OCI-LY3 (cell line): ENCODE data around the gene PITRM1.

Experiments
- EZH2phosphoT487 ChIP-seq: fragments of 200-600 bp; shearing (Covaris generic); IDR thresholded peaks from 2 replicates; pipeline ENCODE4 v1.6.1; 2018; ENCODE audit warnings: antibody characterized with exemption, mixed run types, low read depth
- TF ChIP-seq, protein P1 (sequence below): fragments of 200-600, 300-600 bp; sonication (generic); IDR thresholded peaks from 2 replicates; pipeline ENCODE4 v1.5.1; 2014; ENCODE audit warnings: antibody characterized with exemption, low read length, low read depth

DNA sequence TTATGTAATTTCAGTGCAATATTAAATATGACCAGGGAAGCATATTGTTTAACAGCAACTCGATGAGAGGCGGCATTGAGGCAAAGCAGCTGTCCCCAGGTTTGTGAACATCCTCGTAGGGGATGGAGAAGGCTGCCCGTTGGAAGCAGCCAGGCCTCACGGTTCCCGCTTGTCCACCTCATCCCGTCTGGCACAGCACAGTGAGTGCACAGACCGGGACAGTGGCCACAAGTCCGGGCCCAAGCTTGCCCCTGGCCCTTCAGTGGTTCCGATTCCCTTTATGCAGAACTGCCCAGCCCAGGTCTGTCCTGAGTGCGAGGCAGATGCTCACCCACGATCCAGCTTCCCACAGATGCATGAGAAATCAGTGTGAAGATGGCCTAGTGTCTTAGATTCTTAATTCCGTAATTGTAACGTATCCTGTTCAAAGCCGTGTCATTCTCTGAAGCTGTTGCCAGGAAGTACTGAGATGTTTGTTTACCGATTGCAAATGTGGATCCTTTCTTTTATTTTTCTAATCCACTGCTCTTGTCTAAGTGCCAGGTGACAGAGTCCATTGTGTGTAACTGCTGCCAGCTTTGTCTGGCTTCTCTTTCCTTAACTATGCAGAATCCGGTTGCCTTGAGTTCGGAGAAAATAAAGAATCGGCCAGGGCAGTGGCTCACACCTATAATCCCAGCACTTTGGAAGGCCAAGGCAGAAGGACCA, 69.7 kb downstream of the PITRM1 start:
- TF ChIP-seq, protein P1, sequence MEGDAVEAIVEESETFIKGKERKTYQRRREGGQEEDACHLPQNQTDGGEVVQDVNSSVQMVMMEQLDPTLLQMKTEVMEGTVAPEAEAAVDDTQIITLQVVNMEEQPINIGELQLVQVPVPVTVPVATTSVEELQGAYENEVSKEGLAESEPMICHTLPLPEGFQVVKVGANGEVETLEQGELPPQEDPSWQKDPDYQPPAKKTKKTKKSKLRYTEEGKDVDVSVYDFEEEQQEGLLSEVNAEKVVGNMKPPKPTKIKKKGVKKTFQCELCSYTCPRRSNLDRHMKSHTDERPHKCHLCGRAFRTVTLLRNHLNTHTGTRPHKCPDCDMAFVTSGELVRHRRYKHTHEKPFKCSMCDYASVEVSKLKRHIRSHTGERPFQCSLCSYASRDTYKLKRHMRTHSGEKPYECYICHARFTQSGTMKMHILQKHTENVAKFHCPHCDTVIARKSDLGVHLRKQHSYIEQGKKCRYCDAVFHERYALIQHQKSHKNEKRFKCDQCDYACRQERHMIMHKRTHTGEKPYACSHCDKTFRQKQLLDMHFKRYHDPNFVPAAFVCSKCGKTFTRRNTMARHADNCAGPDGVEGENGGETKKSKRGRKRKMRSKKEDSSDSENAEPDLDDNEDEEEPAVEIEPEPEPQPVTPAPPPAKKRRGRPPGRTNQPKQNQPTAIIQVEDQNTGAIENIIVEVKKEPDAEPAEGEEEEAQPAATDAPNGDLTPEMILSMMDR: no peak
- TF ChIP-seq EZH2phosphoT487: no peak
